Caco-2 (cell line): ENCODE measurements around the gene UBE2E2. TPM values are rescaled to one million over a fixed set of nuclear protein-coding genes. Genes with fewer than 3 reads are reported as not detected.

Experiments
- BruUV-seq: library from RNA; stranded (reverse); fragments of 400-500 nt; replicated peaks from 2 replicates; lab custom pipeline; 2021; lab: Mats Ljungman, UMichigan
- CTCF ChIA-PET: fragments of 300-600 bp; sonication (Branson Sonifier 250); formaldehyde crosslinking; loops from one replicate; lab custom pipeline; 2022; ENCODE audit warnings: antibody characterized with exemption; lab: Charles Lee
- POLR2A ChIA-PET: fragments of 300-600 bp; sonication (Branson Sonifier 250); formaldehyde crosslinking; loops from one replicate; lab custom pipeline; 2022; ENCODE audit warnings: antibody characterized with exemption; lab: Charles Lee
- DNase-seq, 2 experiments: peaks; one replicate each; pipeline versions ENCODE4 v3.0.0 to v3.0.0-alpha.2; 2020 to 2022
- H3K27me3 ChIP-seq: replicated peaks from 2 replicates; pipeline ENCODE4 v1.6.0; 2011; ENCODE audit warnings: low read length; ENCODE audit not compliant: control insufficient read depth, insufficient read depth
- H3K36me3 ChIP-seq: 2 replicates; pipeline ENCODE4 v1.5.1; 2011; ENCODE audit warnings: low read length; ENCODE audit not compliant: control insufficient read depth, insufficient read depth
- H3K4me1 ChIP-seq: fragments of 250-450 bp; sonication (Bioruptor Pico); 2 replicates; pipeline ENCODE4 v1.5.1; 2020; ENCODE audit warnings: mild to moderate bottlenecking
- H3K4me3 ChIP-seq: 2 replicates; pipeline ENCODE4 v1.5.1; 2011; ENCODE audit warnings: low read depth, mild to moderate bottlenecking, control low read depth, low read length
- H3K9me3 ChIP-seq: fragments of 250-450 bp; sonication (Bioruptor Pico); 2 replicates; pipeline ENCODE4 v1.5.1; 2020; ENCODE audit warnings: mild to moderate bottlenecking, moderate library complexity
- H3K27ac Mint-ChIP-seq: one replicate; pipeline ENCODE4 v1.8.0; 2022; ENCODE audit warnings: mixed read lengths; ENCODE audit not compliant: unreplicated experiment
- H3K27me3 Mint-ChIP-seq: one replicate; pipeline ENCODE4 v1.8.0; 2022; ENCODE audit warnings: mixed read lengths; ENCODE audit not compliant: insufficient read depth, unreplicated experiment
- H3K36me3 Mint-ChIP-seq: one replicate; pipeline ENCODE4 v1.8.0; 2022; ENCODE audit warnings: mild to moderate bottlenecking, mixed read lengths; ENCODE audit not compliant: insufficient read depth, unreplicated experiment
- H3K4me1 Mint-ChIP-seq: one replicate; pipeline ENCODE4 v1.8.0; 2022; ENCODE audit warnings: low read depth, mixed read lengths; ENCODE audit not compliant: unreplicated experiment
- H3K4me3 Mint-ChIP-seq: one replicate; pipeline ENCODE4 v1.8.0; 2022; ENCODE audit warnings: mild to moderate bottlenecking, moderate library complexity, mixed read lengths; ENCODE audit not compliant: unreplicated experiment
- H3K9me3 Mint-ChIP-seq: one replicate; pipeline ENCODE4 v1.8.0; 2022; ENCODE audit warnings: mixed read lengths; ENCODE audit not compliant: unreplicated experiment
- CTCF ChIP-seq, 2 experiments: fragments of 200-600 bp in 1 of 2; IDR thresholded peaks; 1 replicate in 1 of 2; 2 replicates in 1 of 2; pipeline versions ENCODE4 v1.5.1 to v1.8.0; 2011 to 2022; ENCODE audit warnings: antibody characterized with exemption in 1 of 2, control low read depth in 1 of 2, inconsistent platforms in 1 of 2, low read depth in 1 of 2, low read length in 1 of 2, mild to moderate bottlenecking in 1 of 2, moderate library complexity in 1 of 2; ENCODE audit not compliant: insufficient read depth in 1 of 2, severe bottlenecking in 1 of 2, unreplicated experiment in 1 of 2
- intact Hi-C: fragments of 100-400 bp; cut with micrococcal nuclease; formaldehyde crosslinking; loops from one replicate; pipeline ENCODE4 v1.10.0; 2022; ENCODE audit not compliant: unreplicated experiment
- total RNA-seq: library from RNA; stranded (reverse); gene quantifications from 2 replicates; pipeline ENCODE4 v1.2.3, GENCODE V29; 2022

UBE2E2 gene
- total RNA-seq, 1 experiment from 2014 or later = 83.8 TPM

DNA sequence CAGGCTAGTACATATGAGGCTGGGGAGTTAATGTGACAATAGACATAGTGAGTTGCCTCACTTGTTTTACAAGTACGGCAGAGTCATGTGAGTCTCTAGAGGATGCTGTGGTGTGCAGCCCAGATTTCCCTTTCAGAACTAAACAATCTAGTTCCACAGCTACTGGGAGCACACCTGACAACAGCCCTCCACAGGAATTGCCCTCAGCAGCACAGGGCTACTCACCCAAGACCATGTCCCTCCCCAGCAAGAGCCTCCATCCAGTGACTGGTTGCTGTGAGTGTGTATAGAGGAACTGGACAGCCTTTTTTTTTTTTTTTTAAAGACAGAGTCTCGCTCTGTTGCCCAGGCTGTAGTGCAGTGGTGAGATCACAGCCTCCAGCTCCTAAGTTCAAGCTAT is 40.2 kb upstream of the UBE2E2 start:
- ChIA-PET POLR2A (no interaction called here), CTCF (no interaction called here)
- DNase-seq = no peak
- H3K9me3 ChIP-seq = no peaks in the 10 kb centered on the region
- no peaks in the 10 kb centered on the region for H3K27me3 ChIP-seq
- Mint-ChIP-seq H3K36me3 (no peaks in the 10 kb centered on the region), H3K27ac (no peak overlapping the region), H3K4me1 (peaks cover 17% of the 10 kb centered on the region), H3K9me3 (peaks cover 9% of the 10 kb centered on the region), H3K4me3 (no peak overlapping the region), H3K27me3 (no peaks in the 10 kb centered on the region)
- H3K36me3 ChIP-seq = no peaks in the 10 kb centered on the region
- no TSS peak for BruUV-seq
- H3K4me3 ChIP-seq = no peak overlapping the region
- intact Hi-C loops = no loop called here
- TF ChIP-seq CTCF (IDR thresholded peaks at IDR 0.05; ENCODE audit: insufficient read depth in 1 of 2, low read depth in 1 of 2, low read length in 1 of 2, severe bottlenecking in 1 of 2, unreplicated experiment in 1 of 2) = no peak
- no peaks in the 10 kb centered on the region for H3K4me1 ChIP-seq

- intact Hi-C loops = no loop called here
- no peaks in the 10 kb centered on the region for H3K4me1 ChIP-seq
- H3K9me3 ChIP-seq = no peaks in the 10 kb centered on the region
- Mint-ChIP-seq H3K9me3 (peaks cover 16% of the 10 kb centered on the region), H3K4me1 (peaks cover 12% of the 10 kb centered on the region), H3K27me3 (no peaks in the 10 kb centered on the region), H3K4me3 (no peak overlapping the region), H3K36me3 (no peaks in the 10 kb centered on the region), H3K27ac (no peak overlapping the region)
- BruUV-seq = no TSS peak
- H3K36me3 ChIP-seq = no peaks in the 10 kb centered on the region
- ChIA-PET POLR2A (no interaction called here), CTCF (no interaction called here)
- no peak for TF ChIP-seq CTCF (IDR thresholded peaks at IDR 0.05; ENCODE audit: insufficient read depth in 1 of 2, low read depth in 1 of 2, low read length in 1 of 2, severe bottlenecking in 1 of 2, unreplicated experiment in 1 of 2)
- H3K4me3 ChIP-seq = no peak overlapping the region
- DNase-seq = no peak
- no peaks in the 10 kb centered on the region for H3K27me3 ChIP-seq
Observed at GRCh38 chr3:23164746-23165145, 38.4 kb upstream of the UBE2E2 start.

DNA sequence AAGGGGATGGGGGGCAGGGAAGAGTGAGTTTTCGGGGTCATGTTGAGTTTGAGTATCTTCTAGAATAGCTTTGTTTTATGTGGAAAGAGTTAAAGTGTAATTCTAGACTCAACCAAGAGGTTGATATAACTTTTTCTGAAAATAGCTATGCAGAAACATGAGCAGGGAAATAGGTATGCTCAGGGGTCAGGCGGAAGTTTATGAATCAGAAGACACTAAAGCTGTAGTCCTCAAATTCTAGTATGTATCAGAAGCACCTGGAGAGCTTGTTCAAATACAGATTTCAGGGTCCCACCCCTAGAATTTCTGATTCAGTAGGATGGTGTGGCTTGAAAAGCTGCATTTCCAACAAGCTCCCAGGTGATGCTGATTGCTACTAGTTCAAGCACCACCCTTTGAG is 37.6 kb upstream of the UBE2E2 start:
- Histone ChIP-seq H3K4me3 (no peak overlapping the region), H3K36me3 (no peaks in the 10 kb centered on the region), H3K9me3 (no peaks in the 10 kb centered on the region), H3K27me3 (no peaks in the 10 kb centered on the region), H3K4me1 (no peaks in the 10 kb centered on the region)
- peaks cover 12% of the 10 kb centered on the region for H3K4me1 Mint-ChIP-seq
- no peak overlapping the region for H3K4me3 Mint-ChIP-seq
- no TSS peak for BruUV-seq
- intact Hi-C loops = no loop called here
- ChIA-PET POLR2A (no interaction called here), CTCF (no interaction called here)
- no peaks in the 10 kb centered on the region for H3K27me3 Mint-ChIP-seq
- no peak for TF ChIP-seq CTCF (IDR thresholded peaks at IDR 0.05; ENCODE audit: insufficient read depth in 1 of 2, low read depth in 1 of 2, low read length in 1 of 2, severe bottlenecking in 1 of 2, unreplicated experiment in 1 of 2)
- no peak overlapping the region for H3K27ac Mint-ChIP-seq
- H3K9me3 Mint-ChIP-seq = peaks cover 24% of the 10 kb centered on the region
- DNase-seq = no peak
- H3K36me3 Mint-ChIP-seq = no peaks in the 10 kb centered on the region
